Measurements from ENCODE around the gene DTX4. TPM values are rescaled to one million over a fixed set of nuclear protein-coding genes. Genes with fewer than 3 reads are reported as not detected.
"Not testable (repeated sequence)": the region's sequence is repeated elsewhere in the genome, so short reads cannot be mapped to it uniquely, and the experiment has no call there.

DTX4 gene
- 24.8 TPM for polyA plus RNA-seq (2012; ENCODE audit: low read depth, missing spikeins)

DNA sequence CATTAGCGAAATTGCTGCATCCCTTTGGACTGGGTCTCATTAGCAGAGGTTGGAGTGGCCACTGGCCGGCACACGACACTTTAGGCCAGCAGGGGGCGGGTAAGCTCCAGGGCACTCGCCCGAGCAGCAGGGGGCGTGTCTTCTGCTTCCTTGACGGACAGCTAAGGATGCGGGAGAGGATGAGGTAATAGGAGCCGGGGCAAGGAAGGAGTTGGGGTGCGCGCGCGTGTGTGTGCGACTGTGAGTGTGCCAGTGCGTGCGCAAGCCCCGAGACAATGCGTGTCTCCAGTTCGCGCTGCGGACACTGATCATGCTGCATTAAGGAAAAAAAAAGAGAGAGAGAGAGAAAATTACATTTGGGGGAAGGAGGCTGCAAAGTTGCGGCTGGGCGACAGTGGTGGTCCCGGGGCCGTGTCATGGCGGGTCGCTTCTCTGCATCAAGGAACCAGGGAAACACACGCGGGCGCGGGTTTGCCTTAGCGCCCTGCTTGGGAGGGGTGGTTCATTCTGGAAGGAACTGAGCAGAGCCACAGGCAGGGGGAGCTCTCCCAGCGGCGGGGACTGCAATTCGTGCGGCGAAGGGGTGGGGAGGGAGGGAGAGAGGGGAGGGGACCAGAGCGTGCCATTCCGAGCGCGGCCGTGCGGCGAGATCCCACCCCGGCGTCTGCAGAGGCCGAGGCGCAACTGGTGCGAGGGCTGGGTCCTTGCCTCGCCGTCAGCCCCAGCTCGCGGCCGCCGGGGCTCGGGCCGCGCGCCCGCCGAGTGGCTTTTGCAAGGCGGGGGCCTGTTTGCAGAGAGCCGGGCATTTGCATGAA is at the start of gene DTX4:
Gene DTX4, plus strand, starts transcription at position 625 of the 815 bp plus-strand sequence. CDS start 464 bp downstream, outside the sequence.
- DNase-seq (ENCODE audit: insufficient read length, low spot score) (peak; percentile 79), FAIRE-seq (peak; percentile 99)
- TF ChIP-seq POLR2A (IDR thresholded peaks at IDR 0.05; ENCODE audit: low read depth, low read length) (peak; percentile 59; the same call in 1 of the 2 replicates), TAF1 (IDR thresholded peaks at IDR 0.05; ENCODE audit: low read depth, low read length) (peak; percentile 51; the same call in 1 of the 2 replicates), POLR2AphosphoS5 (IDR thresholded peaks at IDR 0.05; ENCODE audit: low read depth, low read length) (peak; percentile 47; the same call in 1 of the 2 replicates), SPI1 (IDR thresholded peaks at IDR 0.05; ENCODE audit: low read depth, low read length) (peak; percentile 37; the same call in 1 of the 2 replicates), PAX5 (IDR thresholded peaks at IDR 0.05; ENCODE audit: insufficient read depth, low read length, severe bottlenecking) (no peak)

- FAIRE-seq (peak; percentile 88), DNase-seq (ENCODE audit: insufficient read length, low spot score) (peak; percentile 65)
- TF ChIP-seq POU2F2 (IDR thresholded peaks at IDR 0.05; ENCODE audit: low read depth, low read length) (0 out of 2 replicates have a peak, but pooled peaks have one; percentile 55), TAF1 (IDR thresholded peaks at IDR 0.05; ENCODE audit: low read depth, low read length) (no peak)
Observed at GRCh38 chr11:59135648-59136461, 36.1 kb upstream of the DTX4 start.

GRCh38 chr11:59136551-59136950 is 35.4 kb upstream of the DTX4 start:
- not testable (repeated sequence) for FAIRE-seq; DNase-seq (ENCODE audit: insufficient read length, low spot score)

GRCh38 chr11:59137190-59137589 is 34.7 kb upstream of the DTX4 start:
- FAIRE-seq = no peak

DNA sequence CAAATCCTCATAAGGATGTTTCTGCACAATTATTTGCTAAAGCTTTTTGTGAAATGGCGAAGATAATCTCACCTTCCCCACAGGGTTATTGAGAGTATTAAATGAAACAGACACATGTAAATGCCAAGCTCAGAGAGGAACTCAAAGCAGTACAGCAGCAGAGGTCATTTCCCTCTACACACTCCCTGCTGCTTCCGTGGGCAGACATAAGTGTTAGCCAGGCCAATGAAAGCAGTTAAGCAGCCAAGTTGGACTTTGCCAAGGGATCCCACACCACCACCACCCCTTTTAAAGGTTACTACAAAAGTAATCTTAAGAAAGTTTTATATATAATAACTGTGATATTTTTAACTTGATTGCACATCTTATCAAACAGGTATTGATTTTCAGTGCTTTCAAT is 33.3 kb upstream of the DTX4 start:
- DNase-seq (ENCODE audit: insufficient read length, low spot score) = no peak
- TF ChIP-seq POLR2A (IDR thresholded peaks at IDR 0.05; ENCODE audit: low read depth, low read length) (no peak), TAF1 (IDR thresholded peaks at IDR 0.05; ENCODE audit: low read depth, low read length) (no peak), POU2F2 (IDR thresholded peaks at IDR 0.05; ENCODE audit: low read depth, low read length) (no peak), SPI1 (IDR thresholded peaks at IDR 0.05; ENCODE audit: low read depth, low read length) (no peak), POLR2AphosphoS5 (IDR thresholded peaks at IDR 0.05; ENCODE audit: low read depth, low read length) (no peak), PAX5 (IDR thresholded peaks at IDR 0.05; ENCODE audit: insufficient read depth, low read length, severe bottlenecking) (no peak)
- FAIRE-seq = no peak

More at GRCh38 chr11:59137190-59137589, 34.7 kb upstream of the DTX4 start:
- DNase-seq (ENCODE audit: insufficient read length, low spot score) = no peak
- TF ChIP-seq POLR2AphosphoS5 (IDR thresholded peaks at IDR 0.05; ENCODE audit: low read depth, low read length) (no peak), POLR2A (IDR thresholded peaks at IDR 0.05; ENCODE audit: low read depth, low read length) (no peak), PAX5 (IDR thresholded peaks at IDR 0.05; ENCODE audit: insufficient read depth, low read length, severe bottlenecking) (no peak), POU2F2 (IDR thresholded peaks at IDR 0.05; ENCODE audit: low read depth, low read length) (no peak), TAF1 (IDR thresholded peaks at IDR 0.05; ENCODE audit: low read depth, low read length) (no peak), SPI1 (IDR thresholded peaks at IDR 0.05; ENCODE audit: low read depth, low read length) (no peak)

- TF ChIP-seq TAF1 (IDR thresholded peaks at IDR 0.05; ENCODE audit: low read depth, low read length) (no peak), POU2F2 (IDR thresholded peaks at IDR 0.05; ENCODE audit: low read depth, low read length) (no peak), POLR2A (IDR thresholded peaks at IDR 0.05; ENCODE audit: low read depth, low read length) (no peak), PAX5 (IDR thresholded peaks at IDR 0.05; ENCODE audit: insufficient read depth, low read length, severe bottlenecking) (no peak), SPI1 (IDR thresholded peaks at IDR 0.05; ENCODE audit: low read depth, low read length) (no peak), POLR2AphosphoS5 (IDR thresholded peaks at IDR 0.05; ENCODE audit: low read depth, low read length) (no peak)
- no peak for FAIRE-seq
- no peak for DNase-seq (ENCODE audit: insufficient read length, low spot score)
Observed at GRCh38 chr11:59141191-59141590, 30.7 kb upstream of the DTX4 start.

- DNase-seq (ENCODE audit: insufficient read length, low spot score) (no peak), FAIRE-seq (peak; percentile 23)
- TF ChIP-seq PAX5 (IDR thresholded peaks at IDR 0.05; ENCODE audit: insufficient read depth, low read length, severe bottlenecking) (no peak), SPI1 (IDR thresholded peaks at IDR 0.05; ENCODE audit: low read depth, low read length) (no peak), POLR2A (IDR thresholded peaks at IDR 0.05; ENCODE audit: low read depth, low read length) (no peak), POLR2AphosphoS5 (IDR thresholded peaks at IDR 0.05; ENCODE audit: low read depth, low read length) (no peak), TAF1 (IDR thresholded peaks at IDR 0.05; ENCODE audit: low read depth, low read length) (no peak), POU2F2 (IDR thresholded peaks at IDR 0.05; ENCODE audit: low read depth, low read length) (no peak)
Observed at GRCh38 chr11:59141673-59142460, 30.1 kb upstream of the DTX4 start.

DNA sequence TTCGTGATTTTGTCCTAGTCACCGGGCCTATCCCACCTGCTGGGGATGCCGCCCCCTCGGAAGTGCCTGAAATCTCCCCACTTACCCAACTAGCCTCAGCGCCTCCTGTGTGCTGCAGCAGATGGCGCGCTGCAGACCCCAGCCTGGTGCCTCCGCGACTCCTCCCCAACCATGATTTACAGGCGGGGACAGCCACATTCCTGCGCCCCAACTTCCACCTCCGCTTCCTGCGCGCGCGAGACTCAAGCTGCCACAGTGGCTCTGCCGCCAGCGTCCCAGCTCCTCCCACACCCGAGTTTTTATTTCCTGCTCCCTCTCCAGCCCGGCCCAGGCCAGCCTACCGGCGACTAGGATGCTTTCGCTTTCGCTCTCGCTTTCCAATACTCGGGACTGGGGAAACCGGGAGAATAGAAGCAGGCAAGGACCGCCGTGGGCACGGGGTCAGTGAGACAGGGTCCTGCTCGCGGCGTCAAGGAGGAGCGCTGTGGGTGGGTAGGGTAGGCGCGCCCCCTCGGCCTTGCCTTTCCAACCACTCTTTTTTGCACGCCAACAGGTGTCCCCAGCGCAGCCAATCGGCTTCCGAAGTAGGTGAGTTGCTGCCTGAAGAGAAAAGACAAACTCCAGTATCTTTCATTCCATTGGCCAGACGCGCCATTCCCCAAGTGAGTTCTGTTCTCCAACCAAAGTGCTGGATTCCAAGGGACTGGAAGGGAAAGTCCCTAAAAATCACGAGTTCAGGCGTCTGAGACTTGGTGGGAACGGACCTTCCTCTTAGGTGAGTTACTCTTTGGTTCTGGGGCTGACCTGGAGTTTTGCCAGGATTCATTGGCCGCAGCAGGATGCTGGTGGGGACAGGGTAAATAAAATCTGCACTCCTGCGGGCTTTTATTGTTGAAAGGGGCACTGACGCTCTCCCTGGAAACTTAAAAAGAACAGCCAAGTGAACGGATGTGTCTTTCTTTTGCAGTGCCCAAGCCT is 29.1 kb upstream of the DTX4 start, which contains the start of gene FAM111A:
Gene FAM111A, plus strand, starts transcription at position 327 of the 978 bp plus-strand sequence. CDS start 6,017 bp downstream, outside the sequence.
- FAIRE-seq = peak; percentile 95
- TF ChIP-seq POLR2A (IDR thresholded peaks at IDR 0.05; ENCODE audit: low read depth, low read length) (no peak), TAF1 (IDR thresholded peaks at IDR 0.05; ENCODE audit: low read depth, low read length) (peak; percentile 25; the same call in 1 of the 2 replicates), POU2F2 (IDR thresholded peaks at IDR 0.05; ENCODE audit: low read depth, low read length) (no peak), SPI1 (IDR thresholded peaks at IDR 0.05; ENCODE audit: low read depth, low read length) (no peak; the same call in 1 of the 2 replicates), POLR2AphosphoS5 (IDR thresholded peaks at IDR 0.05; ENCODE audit: low read depth, low read length) (0 out of 2 replicates have a peak, but pooled peaks have one; percentile 45), PAX5 (IDR thresholded peaks at IDR 0.05; ENCODE audit: insufficient read depth, low read length, severe bottlenecking) (no peak)

More for the DNA sequence above, 29.1 kb upstream of the DTX4 start, which contains the start of gene FAM111A:
- peak; percentile 53 for DNase-seq (ENCODE audit: insufficient read length, low spot score)

All from GM12891 (cell line).